IMR-90 (cell line): ENCODE results near the gene PIH1D1. TPM values are rescaled to one million over a fixed set of nuclear protein-coding genes. Genes with fewer than 3 reads are reported as not detected.
"Not testable (repeated sequence)": the region's sequence is repeated elsewhere in the genome, so short reads cannot be mapped to it uniquely, and the experiment has no call there.

Experiments used
- ATAC-seq: fragments of 200-7000 bp; cut with Tn5 transposase; 2 replicates; pipeline ENCODE4 v1.9.1; 2020; ENCODE audit warnings: low read depth, mild to moderate bottlenecking, moderate library complexity
- BruUV-seq: library from RNA; stranded (reverse); fragments of 400-500 nt; replicated peaks from 2 replicates; lab custom pipeline; 2021; lab: Mats Ljungman, UMichigan
- CTCF ChIA-PET: fragments of 300-600 bp; formaldehyde crosslinking; extraction: SDS; loops from one replicate; lab custom pipeline; 2021; ENCODE audit warnings: antibody characterized with exemption; lab: Yijun Ruan, JAX
- POLR2A ChIA-PET: fragments of 300-600 bp; sonication (Branson Sonifier 250); formaldehyde crosslinking; loops from one replicate; lab custom pipeline; 2022; ENCODE audit warnings: antibody characterized with exemption; ENCODE audit not compliant: unreplicated experiment; lab: Charles Lee
- DNase-seq: peaks from one replicate; pipeline ENCODE4 v3.0.0; 2013
- H2AFZ ChIP-seq: replicated peaks from 2 replicates; pipeline ENCODE3; 2013; ENCODE audit warnings: low read length, mild to moderate bottlenecking; ENCODE audit not compliant: poor library complexity
- H2AK5ac ChIP-seq: 2 replicates; pipeline ENCODE4 v1.6.1; 2013; ENCODE audit warnings: low read depth, low read length, inconsistent platforms
- H2AK9ac ChIP-seq: replicated peaks from 2 replicates; pipeline ENCODE3; 2013; ENCODE audit warnings: mild to moderate bottlenecking, low read depth, low read length, moderate library complexity; ENCODE audit not compliant: poor library complexity
- H2BK120ac ChIP-seq: 2 replicates; pipeline ENCODE4 v1.6.1; 2013; ENCODE audit warnings: low read depth, low read length, inconsistent platforms
- H2BK15ac ChIP-seq: 3 replicates; pipeline ENCODE4 v1.6.1; 2013; ENCODE audit warnings: low read depth, low read length, inconsistent platforms
- H2BK20ac ChIP-seq: 2 replicates; pipeline ENCODE4 v1.6.1; 2013; ENCODE audit warnings: low read depth, mild to moderate bottlenecking, inconsistent platforms, low read length, moderate library complexity
- H2BK5ac ChIP-seq: 2 replicates; pipeline ENCODE4 v1.6.1; 2013; ENCODE audit warnings: mild to moderate bottlenecking, low read depth, low read length, inconsistent platforms; ENCODE audit not compliant: poor library complexity, severe bottlenecking
- H3K14ac ChIP-seq: replicated peaks from 2 replicates; pipeline ENCODE4 v1.6.1; 2013; ENCODE audit warnings: low read depth, low read length, inconsistent platforms
- H3K18ac ChIP-seq: 2 replicates; pipeline ENCODE4 v1.6.1; 2013; ENCODE audit warnings: low read depth, low read length, control low read depth
- H3K23ac ChIP-seq: 2 replicates; pipeline ENCODE4 v1.6.1; 2013; ENCODE audit warnings: low read depth, low read length, inconsistent platforms
- H3K27ac ChIP-seq: 2 replicates; pipeline ENCODE4 v1.5.1; 2013; ENCODE audit warnings: mild to moderate bottlenecking, control low read depth, low read length; ENCODE audit not compliant: insufficient read depth
- H3K27me3 ChIP-seq: 2 replicates; pipeline ENCODE4 v1.6.1; 2013; ENCODE audit warnings: low read length; ENCODE audit not compliant: control insufficient read depth, insufficient read depth
- H3K36me3 ChIP-seq: 2 replicates; pipeline ENCODE4 v1.6.1; 2013; ENCODE audit warnings: low read length, mixed read lengths; ENCODE audit not compliant: control insufficient read depth, insufficient read depth
- H3K4ac ChIP-seq: 2 replicates; pipeline ENCODE4 v1.6.1; 2013; ENCODE audit warnings: low read depth, low read length, inconsistent platforms
- H3K4me1 ChIP-seq: 2 replicates; pipeline ENCODE4 v1.6.1; 2013; ENCODE audit warnings: low read length, mixed read lengths; ENCODE audit not compliant: control insufficient read depth, insufficient read depth
- H3K4me2 ChIP-seq: 2 replicates; pipeline ENCODE4 v1.6.1; 2013; ENCODE audit warnings: low read depth, mild to moderate bottlenecking, control low read depth, low read length, moderate library complexity
- H3K4me3 ChIP-seq: 2 replicates; pipeline ENCODE4 v1.5.1; 2013; ENCODE audit warnings: low read depth, mild to moderate bottlenecking, control low read depth, low read length, moderate library complexity; ENCODE audit not compliant: insufficient read depth
- H3K56ac ChIP-seq: 2 replicates; pipeline ENCODE4 v1.6.1; 2013; ENCODE audit warnings: low read length, inconsistent platforms; ENCODE audit not compliant: insufficient read depth; ENCODE audit errors: extremely low read depth
- H3K79me1 ChIP-seq, 2 experiments: 2 replicates each; pipeline ENCODE4 v1.6.1; 2013; ENCODE audit warnings: low read length in 2 of 2, inconsistent platforms in 1 of 2, low read depth in 1 of 2
- H3K9ac ChIP-seq: 2 replicates; pipeline ENCODE4 v1.6.1; 2013; ENCODE audit warnings: low read depth, low read length, control low read depth
- H3K9me1 ChIP-seq: 2 replicates; pipeline ENCODE4 v1.6.1; 2013; ENCODE audit warnings: low read length, inconsistent platforms; ENCODE audit not compliant: insufficient read depth
- H3K9me3 ChIP-seq: 2 replicates; pipeline ENCODE4 v1.6.1; 2013; ENCODE audit warnings: low read length; ENCODE audit not compliant: control insufficient read depth, insufficient read depth
- H4K20me1 ChIP-seq: 2 replicates; pipeline ENCODE4 v1.6.1; 2013; ENCODE audit warnings: low read length, inconsistent platforms; ENCODE audit not compliant: insufficient read depth
- H4K5ac ChIP-seq: 2 replicates; pipeline ENCODE4 v1.6.1; 2013; ENCODE audit warnings: mild to moderate bottlenecking, low read depth, low read length, control low read depth
- H4K8ac ChIP-seq, 2 experiments: 2 replicates each; pipeline ENCODE4 v1.6.1; 2013; ENCODE audit warnings: low read depth in 2 of 2, low read length in 2 of 2, control low read depth in 1 of 2, inconsistent platforms in 1 of 2
- H4K91ac ChIP-seq: 2 replicates; pipeline ENCODE4 v1.6.1; 2013; ENCODE audit warnings: low read depth, low read length, inconsistent platforms; ENCODE audit not compliant: insufficient read depth
- WGBS, 2 experiments: methylation state at CpG; one replicate each; pipeline versions ENCODE4 v1.1.5 to v1.1.7; 2013; ENCODE audit warnings: missing lambda C conversion rate in 2 of 2; ENCODE audit not compliant: insufficient read length in 1 of 2; ENCODE audit errors: extremely low coverage in 2 of 2; 5-methylcytosine and 5-hydroxymethylcytosine counted together
- dilution Hi-C: fragments of 300-500 bp; cut with HindIII; formaldehyde crosslinking; loops from one replicate; pipeline ENCODE4 v1.14.3; 2018; ENCODE audit warnings: low sequenced_read_pairs; ENCODE audit not compliant: unreplicated experiment
- in situ Hi-C: fragments of 300-500 bp; cut with MboI; formaldehyde crosslinking; loops from 3 replicates; pipeline ENCODE4 v1.14.3; 2019; ENCODE audit warnings: low sequenced_read_pairs, inconsistent platforms, mixed read lengths
- intact Hi-C: fragments of 100-400 bp; cut with micrococcal nuclease; formaldehyde crosslinking; loops from 2 replicates; pipeline ENCODE4 v1.10.0; 2022
- polyA plus RNA-seq, 3 experiments: library from polyadenylated mRNA; depleted of rRNA; stranded (reverse); fragments of >200 nt; gene quantifications; 2 replicates each; pipeline ENCODE4 v1.2.3, GENCODE V29; 2012; ENCODE audit warnings: low replicate concordance in 1 of 3
- total RNA-seq: library from RNA; depleted of rRNA; stranded (reverse); fragments of >200 nt; gene quantifications from 2 replicates; pipeline ENCODE4 v1.2.3, GENCODE V29; 2012

PIH1D1 gene
- total and polyA plus RNA-seq, 2 of the 4 experiments (the other 2 are of a cell fraction) = 77.9 to 122 TPM

- H2BK20ac ChIP-seq, H3K56ac ChIP-seq, H4K91ac ChIP-seq, H3K27ac ChIP-seq, H3K4me3 ChIP-seq, H2BK5ac ChIP-seq, H3K9ac ChIP-seq, H3K14ac ChIP-seq, H3K9me1 ChIP-seq, POLR2A ChIA-PET, DNase-seq, H4K5ac ChIP-seq, H3K9me3 ChIP-seq, H2AK9ac ChIP-seq, BruUV-seq, dilution Hi-C loops, H3K4me1 ChIP-seq, H3K36me3 ChIP-seq, H4K20me1 ChIP-seq, H3K4ac ChIP-seq, H2BK15ac ChIP-seq, H2BK120ac ChIP-seq, intact Hi-C loops, ATAC-seq, H3K18ac ChIP-seq: not testable (repeated sequence)
- in situ Hi-C loops = loop anchor here (10.0 kb wide), 1 partner anchor 49 kb away; no protein-coding TSS in a partner anchor
- Histone ChIP-seq H2AFZ (peak overlapping the region; percentile 100), H3K79me1 (peaks cover 4 to 14% of the 10 kb centered on the region in 2 experiments; a peak in 2 of 4 replicates), H3K27me3 (peaks cover 31% of the 10 kb centered on the region), H4K8ac (peak overlapping the region in 1 of 2 experiments; percentile 75; a peak in 1 of 4 replicates), H2AK5ac (peak overlapping the region; percentile 20; the same call in 1 of the 2 replicates), H3K23ac (0 out of 2 replicates have a peak overlapping the region, but pooled peaks have one; percentile 42), H3K4me2 (0 out of 2 replicates have a peak overlapping the region, but pooled peaks have one; percentile 36)
- WGBS, 2 experiments = no CpG with 5 or more reads among the region's 5 CpGs
- CTCF ChIA-PET = interaction anchor here (0.6 kb wide), 1 partner anchor 44 kb away, joined by 3 read pairs; no protein-coding TSS in a partner anchor
Measured at GRCh38 chr19:49444100-49444700, 7.4 kb downstream of the PIH1D1 start.
